GM21390 (cell line): ENCODE data around the gene FAM120B.
"Not testable (repeated sequence)": the region's sequence is repeated elsewhere in the genome, so short reads cannot be mapped to it uniquely, and the experiment has no call there.

Experiments
- ATAC-seq: cut with Tn5 transposase; IDR thresholded peaks from one replicate; pipeline ENCODE4 v1.9.1; 2021; ENCODE audit not compliant: unreplicated experiment

FAM120B gene

DNA sequence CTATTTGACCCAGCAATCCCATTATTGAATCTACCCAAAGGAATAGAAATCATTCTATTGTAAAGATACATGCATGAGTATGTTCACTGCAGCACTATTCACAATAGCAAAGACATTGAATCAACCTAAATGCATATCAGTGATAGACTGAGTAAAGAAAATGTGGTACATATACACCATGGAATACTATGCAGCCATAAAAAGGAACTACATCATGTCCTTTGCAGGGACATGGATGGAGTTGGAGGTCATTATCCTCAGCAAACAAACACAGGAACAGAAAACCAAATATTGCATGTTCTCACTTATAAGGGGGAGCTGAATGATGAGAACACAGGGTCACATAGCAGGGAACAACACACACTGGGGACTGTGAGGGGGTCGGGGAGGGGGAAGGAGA, 48.6 kb downstream of the FAM120B start:
- ATAC-seq, result not testable (repeated sequence)

DNA sequence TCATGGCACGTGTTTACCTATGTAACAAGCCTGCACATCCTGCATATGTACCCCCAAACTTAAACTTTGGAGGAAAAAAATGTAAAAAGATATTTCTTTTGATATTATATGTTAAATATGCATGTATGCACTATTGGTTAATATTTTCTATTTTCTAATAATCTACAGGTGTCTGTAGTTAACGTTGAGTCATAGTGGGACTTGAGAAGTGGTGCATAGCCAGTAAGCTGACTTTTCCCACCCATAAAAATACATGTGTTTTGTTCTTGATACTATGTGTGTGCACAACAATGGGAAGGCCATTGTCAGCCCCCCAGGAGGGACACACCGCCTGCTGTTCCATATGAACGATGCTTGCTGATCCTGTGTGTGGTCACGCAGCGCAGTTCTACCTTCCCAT, 49.1 kb downstream of the FAM120B start:
- ATAC-seq, result no peak

DNA sequence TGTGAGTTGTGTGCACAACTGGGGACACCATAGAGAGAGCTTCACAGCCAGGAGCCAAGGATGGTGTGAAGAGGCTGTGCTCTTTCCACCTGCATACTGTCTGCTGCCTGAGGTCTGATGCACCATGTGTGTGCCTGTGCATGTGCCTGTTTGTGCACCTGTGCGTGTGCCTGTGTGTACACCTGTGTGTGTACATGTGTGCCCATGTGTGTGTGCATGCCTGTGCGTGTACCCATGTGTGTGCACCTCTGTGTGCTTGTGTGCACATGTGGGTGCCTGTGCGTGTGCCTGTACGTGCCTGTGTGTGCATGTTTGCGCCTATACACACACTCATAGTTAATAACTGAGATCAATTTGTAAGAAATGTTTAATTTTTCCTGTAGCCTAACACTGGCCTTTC, 51.3 kb downstream of the FAM120B start:
- no peak for ATAC-seq

DNA sequence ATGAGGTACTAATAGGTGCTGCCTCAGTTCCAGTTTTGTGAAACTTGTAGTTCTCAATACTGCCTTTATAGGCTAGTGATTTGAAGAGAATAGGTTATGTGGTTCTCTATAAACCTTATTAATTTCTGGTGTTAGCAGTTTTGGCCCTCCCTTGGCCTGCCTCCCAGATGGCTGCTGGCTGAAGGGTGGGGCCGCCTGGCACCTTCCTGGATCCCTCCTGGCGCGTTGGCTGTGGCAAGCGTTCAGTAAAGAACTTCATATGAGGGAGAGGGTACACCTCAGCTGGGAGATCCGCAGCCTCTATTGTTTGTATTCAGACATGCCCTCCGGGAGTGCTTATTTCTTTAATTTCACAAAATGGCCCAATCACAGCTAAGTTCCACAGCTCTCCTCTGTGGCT, 51.9 kb downstream of the FAM120B start:
- no peak for ATAC-seq

DNA sequence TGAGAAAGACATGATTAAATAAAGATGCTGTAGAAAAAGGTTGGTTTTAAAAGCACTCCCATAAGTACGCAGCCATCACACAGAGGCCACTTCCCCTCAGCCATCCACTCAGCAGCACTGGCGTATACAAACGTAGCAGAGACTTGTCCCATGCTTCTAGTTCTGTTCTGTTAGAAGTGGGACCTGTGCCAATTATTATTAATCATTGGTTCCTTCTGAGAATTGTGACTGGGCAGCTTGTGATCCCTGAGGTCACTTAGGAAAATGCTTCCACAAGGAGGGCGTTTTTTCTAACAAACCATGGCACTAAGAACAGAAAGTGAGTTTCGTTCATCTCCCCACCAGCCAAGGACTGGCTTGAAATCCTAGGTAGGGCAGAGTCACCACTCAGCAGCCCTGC, 53.9 kb downstream of the FAM120B start:
- no peak for ATAC-seq

DNA sequence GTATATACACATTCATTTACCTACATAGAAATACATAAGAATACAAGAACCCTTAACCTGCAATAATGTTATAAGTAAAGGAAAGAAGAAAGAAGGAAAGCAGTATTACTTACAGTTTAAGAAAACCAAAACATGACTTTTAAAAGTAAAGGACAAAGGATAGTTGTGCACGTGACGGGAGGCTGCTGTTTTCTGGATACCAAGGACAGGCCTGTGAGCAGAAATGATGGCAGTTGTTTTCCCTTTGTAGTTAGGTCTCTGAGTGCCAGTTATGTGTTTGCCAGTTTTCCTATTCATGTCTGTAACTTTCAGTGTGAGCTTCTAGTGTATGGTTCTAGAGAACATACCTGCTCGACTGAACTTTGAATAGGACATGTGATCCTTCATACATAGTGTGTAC, 54.8 kb downstream of the FAM120B start:
- no peak for ATAC-seq

DNA sequence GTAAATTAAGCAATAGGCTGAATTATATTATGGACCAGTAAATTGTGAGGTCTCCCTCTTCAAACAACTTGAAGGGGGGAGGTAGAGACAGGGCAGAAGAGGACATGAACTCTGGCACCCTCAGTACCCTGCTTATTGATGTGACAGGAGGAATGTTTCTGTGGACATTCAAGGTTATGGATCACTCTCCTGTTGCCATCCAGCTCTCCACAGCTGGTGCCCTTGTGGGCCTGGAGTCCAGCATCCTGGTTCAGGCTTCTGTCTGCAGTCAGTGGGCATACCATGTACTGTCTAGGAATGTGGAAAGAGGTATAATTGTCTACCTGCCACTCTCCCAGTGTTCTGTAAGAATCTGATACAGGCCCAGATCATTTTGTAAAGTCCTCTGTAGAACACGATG, 55.6 kb downstream of the FAM120B start:
- ATAC-seq, result no peak

DNA sequence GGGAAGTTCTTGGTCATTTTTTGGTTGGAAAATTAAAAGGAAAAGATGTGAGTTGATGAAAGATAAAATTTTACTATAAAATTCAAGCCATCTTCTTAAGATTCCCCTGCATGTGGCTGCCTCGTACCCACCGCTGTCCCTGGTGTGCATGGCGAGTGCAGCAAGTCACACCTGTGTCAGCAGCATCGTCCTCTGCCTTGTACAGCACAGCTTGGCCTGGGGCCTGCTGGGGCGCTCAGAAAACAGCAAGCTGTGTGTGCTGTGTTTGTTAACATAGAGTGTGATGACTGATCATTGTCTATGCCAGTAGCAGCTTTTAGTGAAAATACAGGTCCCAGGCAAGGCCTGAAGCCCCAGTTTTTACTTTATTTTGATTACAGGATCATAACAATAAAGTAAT, 56.7 kb downstream of the FAM120B start:
- ATAC-seq, result no peak

DNA sequence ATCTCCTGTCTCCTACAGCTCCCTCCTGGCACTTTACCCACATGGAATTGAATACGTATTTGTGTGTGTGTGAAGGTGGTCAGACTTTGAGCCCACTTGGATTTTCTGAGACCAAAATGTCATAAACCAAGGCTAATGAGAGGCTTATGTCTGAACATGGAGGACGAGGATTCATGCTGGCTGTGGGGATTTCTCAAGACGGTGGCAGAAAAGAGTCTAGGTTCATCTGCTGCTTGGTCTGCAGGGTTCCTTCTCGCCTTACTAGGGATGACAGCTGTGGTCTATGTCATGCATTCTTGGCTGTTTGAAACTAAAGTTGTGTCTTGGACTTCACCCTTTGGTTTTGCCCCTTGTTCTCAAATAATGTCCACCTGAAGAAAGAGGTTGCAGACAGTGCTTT, 58.6 kb downstream of the FAM120B start:
- ATAC-seq, result no peak

DNA sequence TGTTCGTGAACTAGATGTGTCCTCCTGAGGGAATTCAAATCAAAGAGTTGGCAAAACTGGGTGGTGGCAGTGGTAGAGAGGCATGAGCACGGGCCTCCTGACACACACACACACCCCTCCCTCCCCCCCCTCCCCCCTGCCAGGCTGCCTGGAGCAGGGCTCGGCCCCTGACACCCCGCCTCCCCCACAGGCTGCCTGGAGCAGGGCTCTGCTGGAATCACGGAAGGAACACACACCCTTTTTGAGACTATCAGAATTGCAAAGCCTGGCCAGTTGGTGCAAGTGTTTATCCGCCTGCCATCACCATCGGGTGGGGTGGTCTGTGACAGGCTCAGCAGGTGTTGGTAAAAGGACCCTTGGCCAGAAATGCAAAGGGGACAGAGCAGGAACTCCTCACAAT, 59.0 kb downstream of the FAM120B start:
- no peak for ATAC-seq

DNA sequence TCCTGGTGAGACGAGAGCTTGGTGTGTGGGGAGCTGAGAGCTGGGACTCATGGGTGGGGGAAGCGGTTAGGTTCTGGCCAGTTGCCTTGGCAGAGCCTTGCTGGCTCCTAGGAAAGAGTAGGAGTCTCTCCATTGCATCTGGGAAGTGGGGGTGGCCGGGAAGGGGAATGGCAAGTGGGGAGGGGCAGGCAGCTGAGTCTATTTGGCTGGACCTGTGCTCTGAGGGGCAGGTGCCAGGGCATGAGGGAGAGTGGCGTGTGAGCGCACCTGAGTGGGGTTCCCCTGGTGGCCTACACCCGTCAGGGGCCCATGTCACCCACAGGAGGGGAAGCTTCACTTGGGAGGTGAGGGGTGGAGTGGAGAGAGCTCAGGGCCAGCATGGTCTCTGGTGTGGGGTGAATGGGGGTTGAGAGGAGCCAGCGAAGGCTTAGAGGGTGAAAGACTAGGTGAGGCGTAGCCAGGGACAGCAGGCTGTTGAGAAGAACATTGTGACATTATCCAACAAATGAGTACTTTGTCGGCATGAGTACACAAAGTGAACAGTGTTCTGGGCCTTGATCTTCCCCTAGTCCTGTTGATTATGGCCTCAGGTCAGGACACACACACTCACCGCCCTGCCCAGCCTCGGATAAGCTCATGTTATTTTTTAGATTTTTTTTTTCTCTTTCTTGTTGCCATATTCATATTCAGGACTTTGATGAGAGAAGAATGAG, 59.8 kb downstream of the FAM120B start:
- ATAC-seq, result no peak

DNA sequence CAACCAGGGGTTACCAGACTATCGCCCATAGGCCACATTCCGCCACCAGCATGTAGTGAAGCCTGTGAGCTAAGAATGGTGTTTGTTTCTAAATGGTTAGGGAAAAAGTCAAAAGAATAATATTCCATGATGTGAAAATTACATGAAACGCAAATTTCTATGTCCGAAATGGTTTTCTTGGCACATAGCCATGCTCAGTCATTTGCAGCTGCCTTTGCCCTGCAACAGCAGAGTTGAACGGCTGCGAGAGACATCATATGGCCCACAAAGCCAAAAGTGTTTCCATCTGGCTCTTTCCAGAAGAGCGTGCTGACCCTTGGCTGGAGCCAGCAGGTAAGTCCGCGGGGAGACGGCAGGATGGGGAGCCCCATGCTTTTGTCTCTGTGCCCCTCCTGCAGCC, 60.7 kb downstream of the FAM120B start:
- no peak for ATAC-seq

DNA sequence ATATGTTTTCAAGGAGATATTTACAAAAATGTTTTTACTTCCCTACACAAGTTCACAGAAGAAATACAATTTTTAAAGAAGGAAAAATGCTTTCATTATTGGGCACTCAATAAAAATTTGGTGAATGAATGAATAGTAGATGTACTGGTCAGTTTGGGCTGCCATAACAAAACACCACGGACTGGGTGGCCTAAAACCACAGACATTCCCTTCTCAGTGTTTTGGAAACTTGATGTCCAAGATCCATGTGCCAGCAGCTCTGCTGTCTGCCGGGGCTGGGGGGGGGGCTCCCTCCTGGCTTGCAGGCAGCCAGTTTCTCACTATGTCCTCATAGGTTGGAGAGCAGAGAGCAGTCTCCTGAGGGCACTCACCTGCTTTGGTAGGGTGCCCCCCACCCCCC, 62.0 kb downstream of the FAM120B start:
- no peak for ATAC-seq

DNA sequence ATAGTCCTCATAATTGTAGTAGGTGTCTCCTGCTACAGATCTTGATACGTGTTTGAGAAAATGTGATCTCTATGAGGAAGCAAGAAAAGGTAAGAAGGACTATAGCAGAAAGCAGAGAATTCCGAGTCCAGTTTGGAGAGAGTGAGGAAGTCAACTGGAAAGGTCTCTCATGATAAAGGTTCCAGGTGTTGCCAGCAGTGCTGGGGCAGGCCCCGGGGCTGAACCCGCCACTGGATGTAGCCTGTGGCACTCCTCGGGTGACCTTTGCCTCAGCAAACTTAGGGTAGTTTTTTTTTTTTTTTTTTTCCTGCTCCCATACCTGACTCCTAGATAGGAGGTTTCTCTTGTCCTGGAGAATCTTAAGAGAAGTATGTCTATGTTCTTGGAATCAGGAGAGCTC, 62.8 kb downstream of the FAM120B start:
- no peak for ATAC-seq

DNA sequence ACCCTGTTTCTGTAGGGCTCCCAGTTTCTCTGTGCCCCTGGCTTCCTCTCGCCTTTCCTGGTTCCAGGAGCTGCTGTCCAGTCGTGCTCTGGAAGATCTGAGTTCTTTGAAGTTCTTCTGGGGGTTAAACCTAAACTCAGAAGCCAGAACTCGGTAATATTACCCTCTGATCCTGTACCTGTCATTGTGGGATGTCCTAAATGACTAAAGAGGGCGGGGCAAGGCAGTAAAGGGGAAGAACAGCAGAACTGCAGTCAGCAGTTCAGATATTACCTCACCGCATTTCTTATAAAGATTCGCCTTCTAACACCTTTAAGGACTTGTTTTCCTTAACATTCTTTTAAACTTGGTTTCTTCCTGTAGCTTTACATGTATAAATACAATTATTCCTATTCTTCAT, 63.9 kb downstream of the FAM120B start:
- peak; percentile 63 for ATAC-seq

DNA sequence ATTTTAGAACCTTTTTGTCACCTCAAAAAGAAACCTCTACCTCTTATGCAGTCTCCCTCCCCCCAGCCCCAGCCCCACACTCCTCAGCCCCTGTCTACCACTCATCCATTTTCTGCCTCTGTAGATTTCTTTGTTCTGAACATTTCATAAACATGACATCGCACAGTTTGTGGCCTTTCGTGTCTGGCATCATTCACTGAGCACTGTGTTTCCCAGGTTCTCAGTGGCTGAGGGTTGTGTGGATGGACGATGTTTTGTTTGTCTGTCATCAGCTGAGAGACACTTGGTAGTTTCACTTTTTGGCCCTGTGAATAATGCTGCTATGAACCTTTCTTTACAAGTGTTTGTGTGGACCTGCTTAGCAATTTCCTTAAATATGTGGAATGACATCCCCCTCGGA, 64.5 kb downstream of the FAM120B start:
- ATAC-seq, result no peak

DNA sequence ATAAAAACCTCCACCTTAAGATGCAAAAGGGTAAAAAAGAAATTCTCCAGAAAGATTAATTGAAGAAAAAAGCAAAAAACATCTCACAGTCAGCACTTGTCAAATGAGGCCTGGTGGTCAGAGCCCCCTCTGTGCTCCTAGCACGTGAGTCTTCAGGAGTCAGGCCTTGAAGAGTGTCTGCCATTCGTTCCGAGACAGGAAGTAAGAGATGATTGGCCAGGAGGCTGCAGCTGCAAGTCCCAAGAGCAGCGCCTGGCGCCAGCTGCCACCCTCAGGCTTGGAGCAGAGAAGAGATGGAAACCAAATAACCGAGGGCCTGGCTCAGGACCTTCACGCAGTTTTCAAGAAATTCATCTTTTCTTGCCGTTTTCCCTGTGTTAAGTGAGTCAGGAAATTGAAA, 65.0 kb downstream of the FAM120B start:
- no peak for ATAC-seq

DNA sequence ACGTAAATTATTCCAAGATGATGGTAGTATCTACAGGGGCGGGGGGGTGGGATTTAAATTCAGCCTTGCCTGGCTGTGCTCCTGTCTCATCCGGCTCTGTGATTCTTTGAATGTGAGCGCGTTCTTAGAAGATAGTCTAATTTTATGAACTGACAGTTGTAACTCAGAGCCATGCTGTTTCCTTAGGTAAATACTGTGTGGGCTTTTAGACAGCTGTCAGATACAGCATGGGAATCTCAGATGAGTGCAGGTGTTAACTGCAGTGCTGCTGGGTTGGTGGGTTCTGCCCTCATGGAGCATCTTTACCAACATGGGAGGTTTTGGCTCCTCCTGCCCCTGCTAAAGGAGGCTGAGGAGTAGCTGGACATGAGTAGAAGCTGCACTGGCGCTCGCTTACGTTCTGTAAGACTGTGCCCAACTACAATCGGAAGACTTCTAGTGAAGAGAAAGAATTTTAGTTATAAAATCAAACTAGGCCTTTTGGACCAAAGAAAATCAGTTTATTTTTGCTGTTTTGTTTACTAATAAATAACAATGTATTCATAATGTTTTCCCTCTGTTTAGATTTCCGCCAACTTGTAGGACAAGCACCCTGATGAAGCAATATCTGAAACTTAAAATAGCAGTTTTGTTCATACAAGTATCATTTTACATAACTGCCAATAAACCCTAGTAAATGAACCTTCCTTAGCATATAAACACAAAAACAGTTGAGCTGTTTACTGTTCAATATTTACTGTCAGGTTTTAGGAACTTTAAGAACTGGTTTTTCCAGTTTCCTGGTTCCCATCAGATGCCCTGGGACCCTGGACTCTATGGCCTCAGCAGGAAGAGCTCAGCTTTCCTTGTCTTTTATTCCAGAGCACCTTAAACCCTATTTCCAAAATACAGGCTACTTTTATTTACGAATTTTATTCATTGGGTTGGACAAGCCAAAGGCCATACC, 66.1 kb downstream of the FAM120B start:
- no peak for ATAC-seq

DNA sequence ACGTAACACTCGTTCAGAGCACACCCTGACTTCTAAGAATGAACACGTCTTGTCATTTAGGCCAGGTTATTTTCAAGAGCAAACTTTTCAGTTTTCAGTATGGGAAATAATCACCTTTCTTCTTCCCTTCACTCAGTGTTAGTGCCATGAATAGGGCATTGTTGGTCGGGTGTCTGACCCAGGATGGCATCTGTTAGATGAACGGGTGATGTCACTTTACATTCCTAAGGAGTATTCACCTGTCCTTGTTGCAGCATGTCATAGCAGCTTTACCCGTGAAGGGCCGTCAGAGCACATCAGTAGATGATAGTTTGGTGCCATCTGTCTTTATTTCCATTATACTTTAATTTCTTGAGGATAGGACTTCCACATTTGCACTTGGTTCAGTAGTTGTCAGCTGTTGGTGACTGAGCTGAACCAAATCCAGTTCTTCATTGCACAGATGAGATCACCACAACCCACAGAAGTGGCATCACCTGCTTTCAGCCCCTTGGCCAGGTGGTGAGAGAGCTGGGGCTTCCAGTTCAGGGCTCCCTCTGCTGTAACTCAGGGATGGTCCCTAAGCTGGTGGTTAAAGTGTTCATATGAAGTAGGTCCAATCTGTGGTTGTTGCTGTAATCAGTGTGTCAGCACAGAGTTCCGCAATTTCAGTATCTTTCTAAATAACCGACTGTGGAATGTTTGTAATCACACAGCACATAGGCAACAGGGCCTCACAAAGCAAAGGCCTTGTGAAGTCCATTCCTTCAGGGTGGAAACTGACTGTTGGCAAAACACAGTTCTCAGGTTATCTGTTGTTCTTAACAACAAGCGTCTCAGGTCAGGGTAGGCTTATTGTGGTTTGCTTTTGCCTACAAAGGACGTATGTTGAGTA, 68.2 kb downstream of the FAM120B start:
- ATAC-seq, result no peak

DNA sequence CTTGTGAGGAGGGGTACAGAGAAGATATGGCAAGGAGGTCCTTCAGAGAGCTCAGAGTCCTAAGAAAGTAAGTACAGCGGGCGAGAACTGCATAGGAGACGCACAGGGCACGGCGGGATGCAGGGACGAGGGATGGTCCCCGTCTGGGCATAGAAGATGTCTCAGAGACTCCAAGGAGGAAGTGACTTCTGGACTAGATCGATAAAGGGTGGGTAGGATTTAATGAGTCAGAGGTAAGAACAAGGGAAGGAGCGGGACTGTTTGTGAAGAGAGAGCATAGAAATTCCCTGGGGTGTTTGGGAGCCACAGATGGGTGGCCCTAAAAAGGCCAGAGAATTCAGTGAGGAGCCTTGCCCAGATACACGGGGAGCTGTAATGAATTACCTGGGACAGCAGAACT, 69.1 kb downstream of the FAM120B start:
- ATAC-seq, result no peak

DNA sequence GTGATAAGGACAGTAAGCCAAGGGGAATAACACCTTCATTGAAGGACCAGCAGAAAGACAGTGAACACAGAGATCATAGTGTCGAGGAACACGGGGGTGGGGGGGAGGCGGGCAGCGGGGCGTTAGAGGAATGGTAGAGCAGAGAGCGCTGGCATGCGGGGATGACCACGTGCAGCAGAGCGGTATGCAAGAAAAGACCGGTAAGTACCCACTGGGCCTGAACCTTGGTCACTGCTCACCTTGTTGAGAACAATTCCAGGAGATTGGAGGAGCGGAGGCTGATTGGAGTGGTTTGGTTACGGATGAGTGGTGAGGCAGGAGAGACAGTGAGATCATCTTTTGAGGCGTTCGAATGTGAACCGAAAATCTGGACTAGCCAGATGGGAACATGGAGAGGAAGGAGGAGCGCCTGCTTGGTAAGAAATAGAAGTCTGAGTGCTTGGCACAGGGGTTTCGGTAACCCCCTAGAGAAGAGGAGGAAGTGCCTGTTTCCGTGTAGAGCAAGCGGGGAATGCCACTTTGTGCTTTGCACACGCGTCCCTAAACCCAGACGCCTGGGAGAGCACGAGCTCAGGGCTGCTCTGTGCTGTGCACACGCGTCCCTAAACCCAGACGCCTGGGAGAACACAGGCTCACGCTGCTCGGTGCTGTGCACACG, 70.0 kb downstream of the FAM120B start:
- ATAC-seq, result no peak
